PFSK-1 (cell line): Measurements from ENCODE around the gene MSI2.

ENCODE experiments used
- FOXP2 ChIP-seq: optimal IDR thresholded peaks from 2 replicates; pipeline ENCODE3; 2011; ENCODE audit warnings: borderline replicate concordance, control low read depth, inconsistent platforms; ENCODE audit not compliant: insufficient read depth; ENCODE audit errors: extremely low read length, extremely low read depth
- POLR2AphosphoS5 ChIP-seq: IDR thresholded peaks from 2 replicates; pipeline ENCODE4 v1.6.1; 2012; ENCODE audit warnings: low read depth, mild to moderate bottlenecking, control low read depth, low read length, moderate library complexity
- SIN3A ChIP-seq: IDR thresholded peaks from 2 replicates; pipeline ENCODE4 v1.6.1; 2012; ENCODE audit warnings: mild to moderate bottlenecking, low read length, moderate library complexity, borderline replicate concordance; ENCODE audit not compliant: insufficient read depth
- TAF1 ChIP-seq: IDR thresholded peaks from 2 replicates; pipeline ENCODE4 v1.6.1; 2012; ENCODE audit warnings: low read length, control low read depth, borderline replicate concordance; ENCODE audit not compliant: insufficient read depth
- TF ChIP-seq, protein P1 (sequence below), 2 experiments: IDR thresholded peaks; 2 replicates each; pipeline versions ENCODE4 v1.6.1 to v1.8.0; 2011 to 2012; ENCODE audit warnings: low read depth in 2 of 2, low read length in 2 of 2, control low read depth in 1 of 2, inconsistent platforms in 1 of 2, mild to moderate bottlenecking in 1 of 2, moderate library complexity in 1 of 2; ENCODE audit not compliant: insufficient read depth in 1 of 2

GRCh38 chr17:57534863-57535248 is 278.5 kb downstream of the MSI2 start:
- no peak for TF ChIP-seq POLR2AphosphoS5
- TF ChIP-seq, protein P1, sequence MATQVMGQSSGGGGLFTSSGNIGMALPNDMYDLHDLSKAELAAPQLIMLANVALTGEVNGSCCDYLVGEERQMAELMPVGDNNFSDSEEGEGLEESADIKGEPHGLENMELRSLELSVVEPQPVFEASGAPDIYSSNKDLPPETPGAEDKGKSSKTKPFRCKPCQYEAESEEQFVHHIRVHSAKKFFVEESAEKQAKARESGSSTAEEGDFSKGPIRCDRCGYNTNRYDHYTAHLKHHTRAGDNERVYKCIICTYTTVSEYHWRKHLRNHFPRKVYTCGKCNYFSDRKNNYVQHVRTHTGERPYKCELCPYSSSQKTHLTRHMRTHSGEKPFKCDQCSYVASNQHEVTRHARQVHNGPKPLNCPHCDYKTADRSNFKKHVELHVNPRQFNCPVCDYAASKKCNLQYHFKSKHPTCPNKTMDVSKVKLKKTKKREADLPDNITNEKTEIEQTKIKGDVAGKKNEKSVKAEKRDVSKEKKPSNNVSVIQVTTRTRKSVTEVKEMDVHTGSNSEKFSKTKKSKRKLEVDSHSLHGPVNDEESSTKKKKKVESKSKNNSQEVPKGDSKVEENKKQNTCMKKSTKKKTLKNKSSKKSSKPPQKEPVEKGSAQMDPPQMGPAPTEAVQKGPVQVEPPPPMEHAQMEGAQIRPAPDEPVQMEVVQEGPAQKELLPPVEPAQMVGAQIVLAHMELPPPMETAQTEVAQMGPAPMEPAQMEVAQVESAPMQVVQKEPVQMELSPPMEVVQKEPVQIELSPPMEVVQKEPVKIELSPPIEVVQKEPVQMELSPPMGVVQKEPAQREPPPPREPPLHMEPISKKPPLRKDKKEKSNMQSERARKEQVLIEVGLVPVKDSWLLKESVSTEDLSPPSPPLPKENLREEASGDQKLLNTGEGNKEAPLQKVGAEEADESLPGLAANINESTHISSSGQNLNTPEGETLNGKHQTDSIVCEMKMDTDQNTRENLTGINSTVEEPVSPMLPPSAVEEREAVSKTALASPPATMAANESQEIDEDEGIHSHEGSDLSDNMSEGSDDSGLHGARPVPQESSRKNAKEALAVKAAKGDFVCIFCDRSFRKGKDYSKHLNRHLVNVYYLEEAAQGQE (IDR thresholded peaks at IDR 0.05; ENCODE audit: insufficient read depth in 1 of 2, low read depth in 2 of 2, low read length in 2 of 2): no peak
- TF ChIP-seq TAF1: no peak
- TF ChIP-seq SIN3A: no peak
- TF ChIP-seq FOXP2: no peak
